Measurements from ENCODE around the gene HASPIN. TPM values are rescaled to one million over a fixed set of nuclear protein-coding genes. Genes with fewer than 3 reads are reported as not detected.

Gene HASPIN
- total and polyA plus RNA-seq, 9 of the 15 experiments (the other 6 are each of a cell fraction or from before 2014, with no cell fraction given): 0.81 to 13.5 (median 9.9) TPM

- TF ChIP-seq E2F4 (CRISPR knock-in tag; IDR thresholded peaks at IDR 0.05; ENCODE audit: low read depth) (no peak), E2F6 (IDR thresholded peaks at IDR 0.05; ENCODE audit: borderline replicate concordance in 1 of 2, extremely low read depth in 1 of 2, insufficient read depth in 1 of 2, insufficient read length in 1 of 2, low read depth in 1 of 2, low read length in 1 of 2, poor library complexity in 1 of 2, severe bottlenecking in 1 of 2) (no peak), FOXJ3 (CRISPR knock-in tag; IDR thresholded peaks at IDR 0.05) (no peak), E2F5 (CRISPR knock-in tag; IDR thresholded peaks at IDR 0.05) (no peak), SRF (CRISPR knock-in tag; IDR thresholded peaks at IDR 0.05) (no peak), TARDBP (IDR thresholded peaks at IDR 0.05) (no peak), ZNF212 (CRISPR knock-in tag; IDR thresholded peaks at IDR 0.05) (no peak), ZBTB12 (CRISPR knock-in tag; IDR thresholded peaks at IDR 0.05) (no peak), TBL1XR1 (IDR thresholded peaks at IDR 0.05; ENCODE audit: low read length in 2 of 2) (no peak), CHD2 (IDR thresholded peaks at IDR 0.05; ENCODE audit: low read depth, low read length) (no peak), FOXO4 (CRISPR knock-in tag; IDR thresholded peaks at IDR 0.05) (no peak), NR2F6 (CRISPR knock-in tag; IDR thresholded peaks at IDR 0.05) (no peak), CEBPG (CRISPR knock-in tag; IDR thresholded peaks at IDR 0.05) (no peak), CEBPG (tag; conservative IDR thresholded peaks at IDR 0.05 in 1 of 2, IDR thresholded peaks at IDR 0.05 in 1 of 2) (no peak), HNRNPL (IDR thresholded peaks at IDR 0.05; ENCODE audit: low read depth, low read length) (no peak), FOXA3 (CRISPR knock-in tag; conservative IDR thresholded peaks at IDR 0.05 in 1 of 2, IDR thresholded peaks at IDR 0.05 in 1 of 2) (no peak), ZNF134 (CRISPR knock-in tag; conservative IDR thresholded peaks at IDR 0.05) (no peak), FOXK2 (conservative IDR thresholded peaks at IDR 0.05 in 1 of 2, IDR thresholded peaks at IDR 0.05 in 1 of 2; ENCODE audit: low read depth in 2 of 2) (no peak), SMARCA5 (IDR thresholded peaks at IDR 0.05) (no peak), PML (IDR thresholded peaks at IDR 0.05; ENCODE audit: low read length) (no peak), CREB5 (CRISPR knock-in tag; IDR thresholded peaks at IDR 0.05) (no peak)
Observed at GRCh38 chr17:3712811-3713463, 10.8 kb upstream of the HASPIN start (continued).
